Stomach smooth muscle (tissue), 2 donors: ENCODE measurements around the gene AACS.

Source experiments
- H3K27ac ChIP-seq: one replicate; pipeline ENCODE4 v1.7.0; 2013; ENCODE audit warnings: mild to moderate bottlenecking, low read length, inconsistent platforms
- H3K27me3 ChIP-seq, 2 donors: one replicate each; pipeline ENCODE4 v1.7.0; 2013; ENCODE audit warnings: low read length in 2 of 2; ENCODE audit not compliant: insufficient read depth in 2 of 2, control insufficient read depth in 1 of 2
- H3K36me3 ChIP-seq, 2 donors: one replicate each; pipeline ENCODE4 v1.7.0; 2013; ENCODE audit warnings: low read length in 2 of 2; ENCODE audit not compliant: control insufficient read depth in 2 of 2, insufficient read depth in 2 of 2
- H3K4me1 ChIP-seq: one replicate; pipeline ENCODE4 v1.7.0; 2013; ENCODE audit warnings: low read length; ENCODE audit not compliant: control insufficient read depth, insufficient read depth
- H3K4me3 ChIP-seq, 2 donors: one replicate each; pipeline ENCODE4 v1.7.0; 2013; ENCODE audit warnings: low read length in 2 of 2
- H3K9ac ChIP-seq, 2 donors: one replicate each; pipeline ENCODE4 v1.7.0; 2013; ENCODE audit warnings: low read length in 2 of 2, mild to moderate bottlenecking in 1 of 2
- H3K9me3 ChIP-seq, 2 donors: one replicate each; pipeline ENCODE4 v1.7.0; 2013; ENCODE audit warnings: low read length in 2 of 2; ENCODE audit not compliant: control insufficient read depth in 2 of 2
- donor health status: healthy.
- donor health status: Pancreatic carcinoma.

The AACS gene

GRCh38 chr12:125065021-125065918 lies at the start of gene AACS:
Gene AACS, plus strand, starts transcription at chr12:125065435. Its CDS starts 150 bp downstream, at chr12:125065585.
- Histone ChIP-seq H3K9ac (peak within 1 kb of the TSS; percentile 76 to 87), H3K27ac (no peak within 1 kb of the TSS), H3K36me3 (no peaks in the 10 kb centered on the region), H3K27me3 (no peaks in the 10 kb centered on the region), H3K4me3 (peak within 1 kb of the TSS; percentile 88), H3K4me1 (peaks cover 14% of the 10 kb centered on the region), H3K9me3 (no peaks in the 10 kb centered on the region)

GRCh38 chr12:125015680-125016310 lies 49.4 kb upstream of the AACS start:
- H3K9me3 ChIP-seq: no peaks in the 10 kb centered on the region
- H3K36me3 ChIP-seq: peaks cover 0 to 9% of the 10 kb centered on the region in 2 donors
- no peak overlapping the region for H3K4me3 ChIP-seq
- H3K4me1 ChIP-seq: no peaks in the 10 kb centered on the region
- no peak overlapping the region for H3K27ac ChIP-seq
- H3K9ac ChIP-seq: no peak overlapping the region
- H3K27me3 ChIP-seq: no peaks in the 10 kb centered on the region

- no peaks in the 10 kb centered on the region for H3K9me3 ChIP-seq
- H3K27ac ChIP-seq: no peak overlapping the region
- H3K4me3 ChIP-seq: no peak overlapping the region
- H3K27me3 ChIP-seq: no peaks in the 10 kb centered on the region
- H3K9ac ChIP-seq: no peak overlapping the region
- H3K4me1 ChIP-seq: no peaks in the 10 kb centered on the region
- H3K36me3 ChIP-seq: peaks cover 0 to 9% of the 10 kb centered on the region in 2 donors
Observed at GRCh38 chr12:125017801-125018200, 47.4 kb upstream of the AACS start.

GRCh38 chr12:125018356-125018755 lies 46.9 kb upstream of the AACS start:
- H3K4me1 ChIP-seq: no peaks in the 10 kb centered on the region
- peaks cover 0 to 3% of the 10 kb centered on the region in 2 donors for H3K9me3 ChIP-seq
- no peak overlapping the region for H3K4me3 ChIP-seq
- peaks cover 0 to 7% of the 10 kb centered on the region in 2 donors for H3K36me3 ChIP-seq
- no peak overlapping the region for H3K27ac ChIP-seq
- no peak overlapping the region for H3K9ac ChIP-seq
- no peaks in the 10 kb centered on the region for H3K27me3 ChIP-seq

- Histone ChIP-seq H3K9ac (no peak overlapping the region), H3K4me1 (no peaks in the 10 kb centered on the region), H3K27ac (no peak overlapping the region), H3K4me3 (no peak overlapping the region), H3K36me3 (no peaks in the 10 kb centered on the region), H3K9me3 (peaks cover 0 to 3% of the 10 kb centered on the region in 2 donors), H3K27me3 (no peaks in the 10 kb centered on the region)
Observed at GRCh38 chr12:125021096-125021495, 44.1 kb upstream of the AACS start.

GRCh38 chr12:125021771-125022170 lies 43.5 kb upstream of the AACS start:
- no peak overlapping the region for H3K4me3 ChIP-seq
- no peaks in the 10 kb centered on the region for H3K4me1 ChIP-seq
- H3K27ac ChIP-seq: no peak overlapping the region
- no peaks in the 10 kb centered on the region for H3K27me3 ChIP-seq
- no peaks in the 10 kb centered on the region for H3K36me3 ChIP-seq
- H3K9me3 ChIP-seq: peaks cover 0 to 3% of the 10 kb centered on the region in 2 donors
- no peak overlapping the region for H3K9ac ChIP-seq

- H3K36me3 ChIP-seq: no peaks in the 10 kb centered on the region
- H3K27ac ChIP-seq: no peak overlapping the region
- no peaks in the 10 kb centered on the region for H3K27me3 ChIP-seq
- H3K9me3 ChIP-seq: peaks cover 0 to 3% of the 10 kb centered on the region in 2 donors
- no peak overlapping the region for H3K4me3 ChIP-seq
- no peak overlapping the region for H3K9ac ChIP-seq
- H3K4me1 ChIP-seq: no peaks in the 10 kb centered on the region
Observed at GRCh38 chr12:125023065-125023464, 42.2 kb upstream of the AACS start.

GRCh38 chr12:125024949-125025563 lies 40.2 kb upstream of the AACS start:
- Histone ChIP-seq H3K36me3 (no peaks in the 10 kb centered on the region), H3K27ac (no peak overlapping the region), H3K4me1 (no peaks in the 10 kb centered on the region), H3K27me3 (no peaks in the 10 kb centered on the region), H3K9me3 (peaks cover 0 to 3% of the 10 kb centered on the region in 2 donors), H3K4me3 (no peak overlapping the region), H3K9ac (no peak overlapping the region)

GRCh38 chr12:125025606-125026235 lies 39.5 kb upstream of the AACS start:
- H3K9ac ChIP-seq: no peak overlapping the region
- no peaks in the 10 kb centered on the region for H3K4me1 ChIP-seq
- H3K27me3 ChIP-seq: no peaks in the 10 kb centered on the region
- no peak overlapping the region for H3K27ac ChIP-seq
- no peaks in the 10 kb centered on the region for H3K36me3 ChIP-seq
- H3K9me3 ChIP-seq: peaks cover 0 to 3% of the 10 kb centered on the region in 2 donors
- H3K4me3 ChIP-seq: no peak overlapping the region

GRCh38 chr12:125028106-125028505 lies 37.1 kb upstream of the AACS start:
- Histone ChIP-seq H3K9ac (no peak overlapping the region), H3K9me3 (peaks cover 0 to 2% of the 10 kb centered on the region in 2 donors), H3K4me3 (no peak overlapping the region), H3K27ac (no peak overlapping the region), H3K36me3 (no peaks in the 10 kb centered on the region), H3K27me3 (no peaks in the 10 kb centered on the region), H3K4me1 (no peaks in the 10 kb centered on the region)
